OCI-LY7 (cell line): ENCODE measurements around the gene ZSWIM1. TPM values are rescaled to one million over a fixed set of nuclear protein-coding genes. Genes with fewer than 3 reads are reported as not detected.

ENCODE experiments used
- BruUV-seq: library from RNA; stranded (reverse); fragments of 400-500 nt; replicated peaks from 2 replicates; lab custom pipeline; 2021; lab: Mats Ljungman, UMichigan
- CTCF ChIA-PET: fragments of 300-600 bp; sonication (Branson Sonifier 250); formaldehyde crosslinking; loops from one replicate; lab custom pipeline; 2022; ENCODE audit warnings: antibody characterized with exemption; ENCODE audit not compliant: unreplicated experiment; lab: Charles Lee
- POLR2A ChIA-PET: fragments of 300-600 bp; sonication (Branson Sonifier 250); formaldehyde crosslinking; loops from one replicate; lab custom pipeline; 2022; ENCODE audit warnings: antibody characterized with exemption; lab: Charles Lee
- DNase-seq: peaks from one replicate; pipeline ENCODE4 v3.0.0-alpha.2; 2015; ENCODE audit warnings: low spot score
- H2AFZ ChIP-seq: fragments of 200-600 bp; sonication (generic), shearing (Covaris generic); 2 replicates; pipeline ENCODE4 v1.6.1; 2014; ENCODE audit warnings: mild to moderate bottlenecking, antibody characterized with exemption, low read length, moderate library complexity
- H3K27ac ChIP-seq: fragments of 200-600 bp; sonication (generic); 2 replicates; pipeline ENCODE4 v1.5.1; 2014; ENCODE audit warnings: mixed run types, low read depth, mild to moderate bottlenecking, moderate library complexity, low read length, inconsistent platforms; ENCODE audit not compliant: poor library complexity, severe bottlenecking
- H3K36me3 ChIP-seq: fragments of 200-600 bp; sonication (generic); 2 replicates; pipeline ENCODE4 v1.6.1; 2014; ENCODE audit warnings: mild to moderate bottlenecking, antibody characterized with exemption, low read length, moderate library complexity, mixed read lengths; ENCODE audit not compliant: insufficient read depth
- H3K4me1 ChIP-seq: fragments of 200-600 bp; sonication (generic); 2 replicates; pipeline ENCODE4 v1.5.1; 2014; ENCODE audit warnings: mild to moderate bottlenecking, low read length; ENCODE audit not compliant: insufficient read depth, poor library complexity, severe bottlenecking
- H3K4me2 ChIP-seq: fragments of 200-600 bp; sonication (generic); 2 replicates; pipeline ENCODE4 v1.6.1; 2014; ENCODE audit warnings: mild to moderate bottlenecking, low read length
- H3K4me3 ChIP-seq: fragments of 200-600 bp; sonication (generic); 2 replicates; pipeline ENCODE4 v1.5.1; 2014; ENCODE audit warnings: mild to moderate bottlenecking, low read depth, low read length; ENCODE audit not compliant: poor library complexity, severe bottlenecking
- H3K79me2 ChIP-seq: fragments of 200-600 bp; sonication (generic); 2 replicates; pipeline ENCODE4 v1.6.1; 2016; ENCODE audit warnings: low read depth, mild to moderate bottlenecking, low read length, moderate library complexity, mixed read lengths; ENCODE audit not compliant: insufficient read depth
- H3K9me2 ChIP-seq: fragments of 200-600 bp; sonication (generic); 2 replicates; pipeline ENCODE4 v1.6.1; 2016; ENCODE audit warnings: mild to moderate bottlenecking, low read length, mixed read lengths; ENCODE audit not compliant: insufficient read depth
- H3K9me3 ChIP-seq: fragments of 200-600 bp; sonication (generic); 2 replicates; pipeline ENCODE4 v1.6.1; 2014; ENCODE audit warnings: mild to moderate bottlenecking, mixed run types, low read length, mixed read lengths
- H4K20me1 ChIP-seq: fragments of 200-600 bp; sonication (generic); 2 replicates; pipeline ENCODE4 v1.6.1; 2014; ENCODE audit warnings: mild to moderate bottlenecking, antibody characterized with exemption, low read length, moderate library complexity, mixed read lengths; ENCODE audit not compliant: insufficient read depth
- CTCF ChIP-seq: fragments of 200-600 bp; sonication (generic); conservative IDR thresholded peaks from 2 replicates; pipeline ENCODE4 v1.5.1; 2014; ENCODE audit warnings: mild to moderate bottlenecking, antibody characterized with exemption, low read length, moderate library complexity, mixed read lengths
- EZH2phosphoT487 ChIP-seq: fragments of 200-600 bp; sonication (generic); IDR thresholded peaks from 2 replicates; pipeline ENCODE4 v1.6.1; 2018; ENCODE audit warnings: low read depth, borderline replicate concordance, mild to moderate bottlenecking, mixed run types, antibody characterized with exemption, low read length, moderate library complexity, mixed read lengths
- intact Hi-C: fragments of 100-400 bp; cut with micrococcal nuclease; formaldehyde crosslinking; loops from one replicate; pipeline ENCODE4 v1.10.0; 2022; ENCODE audit not compliant: unreplicated experiment
- total RNA-seq, 2 experiments: library from RNA; depleted of rRNA in 1 of 2; stranded (reverse); fragments of >200 nt in 1 of 2; shearing (Covaris generic) in 1 of 2; gene quantifications; 2 replicates each; pipeline ENCODE4 v1.2.3, GENCODE V29; 2014 to 2022

Gene ZSWIM1
- total RNA-seq, 2 experiments from 2014 or later: 13.9 to 19.2 TPM

DNA sequence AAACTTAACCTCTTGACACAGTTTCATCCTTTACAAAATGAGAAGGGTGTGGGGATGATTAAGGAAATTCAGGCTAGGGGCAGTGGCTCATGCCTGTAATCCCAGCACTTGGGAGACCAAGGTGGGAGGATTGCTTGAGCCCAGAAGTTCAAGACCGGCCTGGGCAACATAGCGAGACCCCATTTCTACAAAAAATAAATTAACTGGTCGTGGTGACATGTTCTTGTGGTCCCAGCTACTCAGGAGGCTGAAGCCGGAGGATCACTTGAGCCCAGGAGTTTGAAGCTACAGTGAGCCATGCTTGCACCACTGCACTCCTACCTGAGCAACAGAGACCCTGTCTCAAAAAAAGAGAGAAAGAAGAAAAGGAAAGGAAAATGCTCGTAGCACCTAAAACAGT lies 14.6 kb upstream of the ZSWIM1 start:
- no peaks in the 10 kb centered on the region for H3K9me2 ChIP-seq
- no TSS peak for BruUV-seq
- H3K4me3 ChIP-seq: no peak overlapping the region
- POLR2A ChIA-PET: no interaction called here
- H3K27ac ChIP-seq: no peak overlapping the region
- H3K4me2 ChIP-seq: no peak overlapping the region
- no peak overlapping the region for H2AFZ ChIP-seq
- no peaks in the 10 kb centered on the region for H3K36me3 ChIP-seq
- TF ChIP-seq EZH2phosphoT487 (no peak), CTCF (no peak)
- CTCF ChIA-PET: no interaction called here
- no peaks in the 10 kb centered on the region for H3K4me1 ChIP-seq
- H3K79me2 ChIP-seq: no peaks in the 10 kb centered on the region
- no peaks in the 10 kb centered on the region for H4K20me1 ChIP-seq
- intact Hi-C loops: no loop called here
- H3K9me3 ChIP-seq: no peaks in the 10 kb centered on the region
- DNase-seq: no peak

GRCh38 chr20:45867136-45867818 lies 13.8 kb upstream of the ZSWIM1 start:
- H3K79me2 ChIP-seq: no peaks in the 10 kb centered on the region
- no peaks in the 10 kb centered on the region for H3K9me3 ChIP-seq
- DNase-seq: no peak
- BruUV-seq: no TSS peak
- no peak overlapping the region for H3K27ac ChIP-seq
- TF ChIP-seq CTCF (no peak), EZH2phosphoT487 (no peak)
- H3K4me3 ChIP-seq: no peak overlapping the region
- no peaks in the 10 kb centered on the region for H3K9me2 ChIP-seq
- H4K20me1 ChIP-seq: no peaks in the 10 kb centered on the region
- H3K4me2 ChIP-seq: no peak overlapping the region
- no peak overlapping the region for H2AFZ ChIP-seq
- H3K36me3 ChIP-seq: no peaks in the 10 kb centered on the region
- CTCF ChIA-PET: no interaction called here
- intact Hi-C loops: no loop called here
- no peaks in the 10 kb centered on the region for H3K4me1 ChIP-seq
- POLR2A ChIA-PET: interaction anchor here (1.0 kb wide), 1 partner anchor 14 kb away, joined by 4 read pairs; the partner anchor contains the start of gene ZSWIM1

GRCh38 chr20:45867819-45868176 lies 13.2 kb upstream of the ZSWIM1 start:
- Histone ChIP-seq H3K79me2 (no peaks in the 10 kb centered on the region), H3K4me3 (no peak overlapping the region), H4K20me1 (no peaks in the 10 kb centered on the region), H2AFZ (no peak overlapping the region), H3K9me2 (no peaks in the 10 kb centered on the region), H3K27ac (no peak overlapping the region), H3K36me3 (no peaks in the 10 kb centered on the region), H3K4me1 (no peaks in the 10 kb centered on the region), H3K4me2 (no peak overlapping the region), H3K9me3 (no peaks in the 10 kb centered on the region)
- intact Hi-C loops: no loop called here
- no TSS peak for BruUV-seq
- ChIA-PET POLR2A (interaction anchor here (0.6 to 1.0 kb wide), 2 partner anchors 13 to 29 kb away, joined by 3 to 4 read pairs; partner anchors contain the start of gene ZSWIM1), CTCF (no interaction called here)
- DNase-seq: no peak
- no peak for TF ChIP-seq CTCF
- no peak for TF ChIP-seq EZH2phosphoT487
